Measurements from ENCODE around the gene RPL28.
"Not testable (repeated sequence)": the region's sequence is repeated elsewhere in the genome, so short reads cannot be mapped to it uniquely, and the experiment has no call there.

Gene RPL28

GRCh38 chr19:55433292-55433691 lies 47.6 kb downstream of the RPL28 start:
- no peak for DNase-seq

- DNase-seq: no peak
Observed at GRCh38 chr19:55434356-55434919, 48.7 kb downstream of the RPL28 start.

GRCh38 chr19:55435020-55435419 lies 49.3 kb downstream of the RPL28 start:
- DNase-seq: no peak

GRCh38 chr19:55436847-55437246 lies 51.1 kb downstream of the RPL28 start:
- no peak for DNase-seq

GRCh38 chr19:55437410-55437809 lies 51.7 kb downstream of the RPL28 start:
- DNase-seq: no peak

- no peak for DNase-seq
Observed at GRCh38 chr19:55439052-55439451, 53.3 kb downstream of the RPL28 start.

GRCh38 chr19:55440411-55441105 lies 54.8 kb downstream of the RPL28 start:
- DNase-seq: no peak

- DNase-seq: no peak
Observed at GRCh38 chr19:55441319-55441691, 55.6 kb downstream of the RPL28 start.

- no peak for DNase-seq
Observed at GRCh38 chr19:55441692-55442321, 56.1 kb downstream of the RPL28 start.

GRCh38 chr19:55442372-55442961 lies 56.7 kb downstream of the RPL28 start:
- DNase-seq: no peak

- no peak for DNase-seq
Observed at GRCh38 chr19:55443045-55443823, 57.5 kb downstream of the RPL28 start, which contains the start of gene SHISA7. Gene SHISA7, minus strand, starts transcription at chr19:55443300. Its CDS starts 437 bp downstream, at chr19:55442863.

- DNase-seq: no peak
Observed at GRCh38 chr19:55443824-55444480, 58.2 kb downstream of the RPL28 start.

- no peak for DNase-seq
Observed at GRCh38 chr19:55444646-55445045, 58.9 kb downstream of the RPL28 start.

GRCh38 chr19:55446060-55446459 lies 60.3 kb downstream of the RPL28 start:
- DNase-seq: no peak

GRCh38 chr19:55447421-55448174 lies 61.9 kb downstream of the RPL28 start:
- no peak for DNase-seq

- not testable (repeated sequence) for DNase-seq
Observed at GRCh38 chr19:55448175-55448490, 62.4 kb downstream of the RPL28 start.

GRCh38 chr19:55449469-55449868 lies 63.7 kb downstream of the RPL28 start:
- DNase-seq: no peak

- no peak for DNase-seq
Observed at GRCh38 chr19:55451163-55451964, 65.6 kb downstream of the RPL28 start.

GRCh38 chr19:55451965-55452748 lies 66.4 kb downstream of the RPL28 start:
- DNase-seq: no peak
